Measurements from ENCODE around the gene DEFB108B.
"Not testable (repeated sequence)": the region's sequence is repeated elsewhere in the genome, so short reads cannot be mapped to it uniquely, and the experiment has no call there.

DEFB108B gene

DNA sequence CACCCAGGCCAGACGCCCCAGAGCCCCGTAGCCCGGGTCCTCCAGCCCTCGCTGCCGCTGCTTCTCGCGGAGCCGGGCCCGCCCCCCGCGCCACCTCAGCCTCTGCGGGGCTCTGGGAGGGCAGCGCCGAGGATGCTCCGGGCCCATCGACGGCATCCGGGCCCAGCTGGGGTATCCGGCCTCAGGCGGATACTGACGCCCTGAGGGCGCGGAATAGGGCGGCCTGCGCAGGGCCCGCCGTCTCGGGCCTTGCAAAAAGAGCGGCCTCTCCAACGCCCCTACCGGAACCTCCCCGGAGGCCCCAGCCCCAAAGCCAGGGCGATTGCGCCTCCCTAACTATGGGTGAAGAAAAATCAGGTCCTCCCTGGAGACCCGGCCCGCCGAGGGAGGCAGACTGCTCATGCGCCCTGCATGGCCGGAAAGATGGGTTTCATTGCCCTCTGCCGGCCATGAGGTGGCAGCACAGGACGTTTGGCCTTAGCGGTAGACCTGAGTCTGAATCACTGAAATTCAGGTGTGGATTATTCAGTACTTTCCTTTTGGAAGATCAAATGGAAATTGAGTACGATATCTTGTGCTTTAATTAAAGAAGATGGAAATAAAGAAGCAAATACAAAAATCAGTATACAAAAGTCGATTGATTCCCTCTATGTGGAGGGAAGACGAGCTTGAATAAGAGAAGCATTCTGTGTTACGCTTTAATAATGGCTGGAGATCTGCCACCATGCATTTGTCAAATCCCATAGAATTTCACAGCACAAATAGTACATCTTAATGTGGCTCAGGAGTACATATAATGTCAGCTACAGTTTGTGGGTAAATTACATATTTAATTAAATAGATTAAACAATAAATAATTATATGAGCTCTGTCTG is 19.3 kb upstream of the DEFB108B start:
- peak; percentile 61 to 71 for DNase-seq (ENCODE audit: low read depth in 1 of 2, low spot score in 1 of 2)

DNA sequence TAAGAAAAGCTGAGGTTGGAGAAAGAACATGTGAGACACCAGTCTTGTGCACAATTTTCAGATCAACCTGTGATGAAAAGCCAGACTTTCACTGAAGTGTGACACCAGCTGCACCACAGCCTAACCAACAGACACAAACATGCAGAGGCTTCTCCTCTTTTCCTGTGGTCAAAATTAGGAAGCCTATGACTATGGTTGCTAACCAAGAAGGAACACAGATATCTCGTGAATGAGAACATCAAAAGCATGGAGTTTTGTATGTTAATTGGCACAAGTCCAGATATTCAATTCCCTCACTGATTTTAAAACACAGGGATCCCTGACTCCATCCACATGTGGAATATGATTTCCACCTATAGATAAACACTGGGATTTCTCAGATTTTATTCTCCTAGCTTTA is 11.5 kb upstream of the DEFB108B start:
- DNase-seq (ENCODE audit: low read depth in 1 of 2, low spot score in 1 of 2), result not testable (repeated sequence)

DNA sequence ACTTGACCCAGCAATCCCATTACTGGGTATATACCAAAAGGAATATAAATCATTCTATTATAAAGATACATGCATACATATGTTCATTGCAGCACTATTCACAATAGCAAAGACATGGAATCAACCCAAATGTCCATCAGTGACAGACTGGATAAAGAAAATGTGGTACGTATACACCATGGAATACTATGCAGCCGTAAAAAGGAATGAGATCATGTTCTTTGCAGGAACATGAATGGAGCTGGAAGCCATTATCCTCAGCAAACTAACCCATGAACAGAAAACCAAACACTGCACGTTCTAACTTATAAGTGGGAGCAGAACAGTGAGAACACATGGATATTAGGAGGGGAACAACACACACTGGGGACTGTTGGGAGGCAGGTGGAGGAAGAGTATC is 3.8 kb upstream of the DEFB108B start:
- not testable (repeated sequence) for DNase-seq (ENCODE audit: low read depth in 1 of 2, low spot score in 1 of 2)

DNA sequence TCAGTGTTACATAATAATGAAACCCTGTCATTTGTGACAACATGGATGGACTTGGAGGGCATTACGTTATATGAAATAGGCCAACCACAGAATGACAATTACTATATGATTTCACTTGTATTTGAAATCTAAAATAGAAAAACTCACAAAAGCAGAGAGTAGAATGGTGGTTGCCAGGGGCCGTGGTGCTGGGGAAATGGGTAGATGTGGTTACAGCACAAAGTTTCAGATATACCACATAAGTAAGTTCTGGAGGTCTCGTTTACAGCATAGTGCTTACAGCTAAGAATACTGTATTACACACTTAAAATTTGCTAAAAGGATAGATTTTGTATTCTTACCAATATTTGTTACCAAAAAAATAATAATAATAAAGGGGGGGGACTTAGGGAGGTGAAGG is 3.3 kb upstream of the DEFB108B start:
- not testable (repeated sequence) for DNase-seq (ENCODE audit: low read depth in 1 of 2, low spot score in 1 of 2)

DNA sequence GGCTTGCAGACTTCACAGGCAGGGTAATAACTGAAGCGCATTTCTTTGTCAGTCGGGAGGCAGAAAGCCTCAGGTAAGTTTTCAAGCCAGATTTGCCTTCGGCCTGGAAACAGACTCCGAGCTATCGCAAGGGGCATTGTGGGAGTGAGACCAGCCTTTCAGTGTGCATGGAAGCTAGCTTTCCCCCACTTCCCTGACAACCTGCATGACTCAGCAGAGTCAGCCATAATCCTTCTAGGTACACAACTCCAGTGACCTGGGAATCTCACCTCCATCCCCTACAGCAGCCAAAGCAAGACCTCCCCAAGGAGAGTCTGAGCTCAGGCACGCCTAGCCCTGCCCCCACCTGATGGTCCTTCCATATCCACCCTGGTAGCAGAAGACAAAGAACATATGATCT is 9.7 kb downstream of the DEFB108B start:
- not testable (repeated sequence) for DNase-seq (ENCODE audit: low read depth in 1 of 2, low spot score in 1 of 2)

DNA sequence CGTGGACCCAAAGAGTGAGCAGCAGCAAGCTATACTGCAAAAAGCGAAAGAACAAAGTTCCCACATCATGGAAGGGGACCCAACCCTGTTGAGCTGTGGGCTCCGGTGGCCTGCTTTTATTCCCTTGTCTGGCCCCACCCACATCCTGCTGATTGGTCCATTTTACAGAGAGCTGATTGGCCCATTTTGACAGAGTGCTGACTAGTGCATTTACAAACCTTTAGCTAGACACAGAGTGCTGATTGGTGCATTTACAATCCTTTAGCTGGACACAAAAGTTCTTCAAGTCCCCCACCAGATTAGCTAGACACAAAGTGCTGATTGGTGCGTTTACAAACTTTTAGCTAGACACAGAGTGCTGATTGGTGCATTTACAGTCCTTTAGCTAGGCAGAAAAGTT is 10.4 kb downstream of the DEFB108B start:
- not testable (repeated sequence) for DNase-seq (ENCODE audit: low read depth in 1 of 2, low spot score in 1 of 2)

DNA sequence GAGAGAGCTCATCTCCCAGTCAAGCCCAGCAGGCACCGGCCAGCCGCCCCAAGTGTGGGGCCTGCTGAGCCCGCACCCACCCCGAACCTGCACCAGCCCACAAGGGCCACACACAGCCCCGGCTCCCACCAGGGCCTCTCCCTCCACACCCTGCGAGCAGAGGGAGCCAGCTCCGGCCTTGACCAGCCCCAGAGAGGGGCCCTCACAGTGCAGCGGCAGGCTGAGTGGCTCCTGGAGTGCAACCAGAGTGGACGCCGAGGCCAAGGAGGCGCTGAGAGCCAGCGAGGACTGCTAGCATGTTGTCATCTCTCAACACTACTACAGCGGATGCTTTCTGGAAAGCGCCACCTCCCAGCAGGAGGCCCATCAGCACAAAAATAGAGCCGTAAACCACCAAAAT is 10.9 kb downstream of the DEFB108B start:
- no peak for DNase-seq (ENCODE audit: low read depth in 1 of 2, low spot score in 1 of 2)

DNA sequence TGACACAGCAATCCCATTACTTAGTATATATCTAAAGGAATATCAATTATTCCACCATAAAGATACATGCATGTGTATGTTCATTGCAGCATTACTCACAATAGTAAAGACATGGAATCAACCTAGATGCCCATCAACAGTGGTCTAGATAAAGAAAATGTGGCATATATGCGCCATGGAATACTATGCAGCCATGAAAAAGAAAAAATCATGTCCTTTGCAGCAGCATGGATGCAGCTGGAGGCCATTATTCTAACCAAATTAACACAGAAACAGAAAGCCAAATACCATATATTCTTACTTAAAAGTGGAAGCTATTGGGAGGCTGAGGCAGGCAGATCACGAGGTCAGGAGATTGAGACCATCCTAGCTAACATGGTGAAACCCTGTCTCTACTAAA is 20.9 kb downstream of the DEFB108B start:
- DNase-seq (ENCODE audit: low read depth in 1 of 2, low spot score in 1 of 2), result not testable (repeated sequence)

DNA sequence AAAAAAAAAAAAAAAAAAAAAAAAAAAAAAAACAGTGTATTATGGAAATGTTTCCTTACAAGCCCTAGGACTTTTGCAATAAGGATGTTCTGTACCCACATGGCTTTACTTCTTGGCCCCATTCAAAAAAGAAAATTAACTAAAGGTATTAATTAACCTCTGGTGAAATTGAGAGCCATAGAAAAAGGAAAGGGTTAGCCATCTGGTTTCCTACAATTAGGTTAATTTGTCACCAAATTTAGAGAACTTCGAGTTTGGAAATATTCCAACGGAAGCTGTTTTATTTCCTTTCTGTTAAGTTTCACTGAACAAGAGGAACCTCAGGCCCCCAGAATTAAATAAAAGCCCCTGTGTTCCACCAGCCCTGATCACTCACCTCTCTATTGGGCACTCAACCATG is 22.9 kb downstream of the DEFB108B start:
- DNase-seq (ENCODE audit: low read depth in 1 of 2, low spot score in 1 of 2), result not testable (repeated sequence)

DNA sequence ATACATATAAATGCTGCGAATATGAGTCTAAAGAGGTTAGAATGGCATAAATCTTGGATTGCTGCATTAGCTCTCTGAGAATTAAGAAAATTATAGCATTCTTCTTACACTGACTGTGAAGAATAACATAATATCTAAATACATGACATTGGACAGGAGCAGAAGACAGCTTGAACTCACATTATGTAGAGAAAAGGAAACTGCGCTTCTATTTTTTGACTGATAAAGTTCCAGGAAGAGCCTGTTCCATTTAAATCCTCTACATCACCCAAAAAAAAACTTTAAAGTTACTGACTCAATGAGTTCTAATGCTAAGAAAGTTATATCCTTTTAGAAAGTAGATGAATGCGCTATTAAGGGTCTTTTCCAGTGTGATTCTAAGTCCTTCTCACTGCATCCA is 27.8 kb downstream of the DEFB108B start:
- not testable (repeated sequence) for DNase-seq (ENCODE audit: low read depth in 1 of 2, low spot score in 1 of 2)

DNA sequence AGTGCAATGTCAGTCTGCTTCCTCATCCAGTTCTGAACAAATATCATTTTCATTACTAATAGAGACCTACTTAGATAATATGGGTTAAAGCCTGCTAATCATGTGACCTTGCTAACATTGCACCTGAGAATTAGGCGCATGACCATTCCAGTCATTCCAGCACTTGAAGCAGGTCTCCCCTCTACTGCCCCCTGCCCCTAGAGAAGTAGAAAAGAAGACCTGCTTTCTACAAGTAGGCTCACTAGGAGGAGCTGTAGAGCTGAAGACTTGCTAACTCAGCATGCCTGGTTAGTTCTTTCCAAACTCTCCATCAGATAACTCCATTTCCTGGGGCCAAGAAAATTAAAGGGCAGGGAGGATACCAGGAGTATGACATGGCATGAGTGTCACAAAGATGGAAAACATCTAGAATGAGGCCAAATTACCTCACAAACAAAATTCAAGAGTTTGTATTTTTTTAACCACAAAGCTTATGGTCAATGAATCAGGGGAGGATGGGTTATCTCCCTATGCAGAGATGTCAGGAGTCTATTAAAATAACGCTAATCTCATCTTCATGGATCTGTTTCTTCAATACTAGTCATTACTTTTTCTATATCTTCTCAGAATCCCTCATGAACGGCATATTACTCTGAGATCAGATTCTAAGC is 31.1 kb downstream of the DEFB108B start:
- peak in 1 of 2 donors; percentile 6 for DNase-seq (ENCODE audit: low read depth in 1 of 2, low spot score in 1 of 2)

DNA sequence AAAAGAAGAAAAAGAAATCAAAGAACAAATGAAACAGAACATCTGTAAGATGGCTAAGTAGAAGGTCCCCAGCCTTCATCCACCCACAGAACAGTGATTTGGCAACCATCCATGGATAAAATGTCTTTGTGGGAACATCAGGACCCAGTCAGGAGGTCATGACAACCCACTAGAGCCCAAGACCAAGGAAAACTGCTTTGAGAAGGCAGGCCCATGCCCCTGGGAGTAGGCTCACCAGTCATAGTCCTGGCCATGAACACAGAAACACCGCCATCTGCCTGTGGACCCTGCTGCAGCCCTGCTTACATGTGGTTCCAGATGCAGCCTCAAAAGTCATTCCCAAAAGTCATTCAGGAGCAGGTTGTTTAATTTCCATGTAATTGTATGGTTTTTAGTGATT is 34.2 kb downstream of the DEFB108B start:
- not testable (repeated sequence) for DNase-seq (ENCODE audit: low read depth in 1 of 2, low spot score in 1 of 2)

DNA sequence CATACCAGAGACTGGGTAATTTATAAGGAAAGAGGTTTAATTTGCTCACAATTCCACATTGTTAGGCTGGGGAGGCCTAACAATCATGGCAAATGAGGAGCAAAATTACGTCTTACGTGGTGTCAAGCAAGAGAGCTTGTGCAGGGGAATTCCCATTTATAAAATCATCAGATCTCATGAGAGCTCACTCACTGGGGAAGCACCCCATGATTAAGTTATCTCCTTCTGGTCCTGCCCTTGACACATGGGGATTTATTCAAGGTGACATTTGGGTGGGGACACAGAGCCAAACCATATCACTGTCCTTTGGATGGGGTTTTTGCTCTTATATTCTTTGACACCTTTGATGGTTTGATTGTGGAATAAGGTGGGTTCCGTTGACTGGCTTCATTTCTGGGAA is 36.9 kb downstream of the DEFB108B start:
- DNase-seq (ENCODE audit: low read depth in 1 of 2, low spot score in 1 of 2), result not testable (repeated sequence)

DNA sequence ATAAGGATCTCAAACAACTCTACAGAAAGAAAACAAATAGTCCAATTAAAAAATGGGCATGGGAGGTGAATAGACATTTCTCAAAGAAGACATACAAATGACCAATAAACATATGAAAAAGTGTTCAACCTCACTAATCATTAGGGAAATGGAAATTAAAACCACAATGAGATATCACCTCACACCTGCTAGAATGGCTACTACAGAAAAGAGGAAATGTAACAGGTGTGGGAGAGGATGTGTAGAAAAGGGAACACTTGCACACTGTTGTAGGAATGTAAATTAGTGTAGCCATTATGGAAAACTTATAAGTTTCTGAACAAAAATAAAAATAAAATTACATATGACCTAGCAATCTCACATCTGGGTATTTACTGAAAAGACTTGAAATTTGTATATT is 37.7 kb downstream of the DEFB108B start:
- not testable (repeated sequence) for DNase-seq (ENCODE audit: low read depth in 1 of 2, low spot score in 1 of 2)

DNA sequence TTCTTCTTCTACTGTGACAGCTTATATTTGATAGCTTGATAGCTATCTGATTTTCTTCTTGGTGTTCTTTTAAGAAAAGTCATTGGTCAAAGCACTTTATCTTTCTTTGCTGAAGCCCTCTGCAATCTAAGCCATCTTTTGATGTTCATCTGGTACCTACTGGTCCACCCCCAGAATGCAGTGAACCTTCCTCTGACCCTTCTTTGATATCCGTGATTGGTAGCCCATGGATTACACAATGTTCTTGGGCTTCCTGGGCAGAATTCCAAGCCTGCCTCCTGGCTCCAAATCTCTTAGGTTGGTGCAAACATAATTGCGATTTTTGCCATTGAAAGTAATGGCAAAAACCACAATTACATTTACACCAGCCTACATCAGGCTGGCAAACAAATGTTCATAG is 43.3 kb downstream of the DEFB108B start:
- not testable (repeated sequence) for DNase-seq (ENCODE audit: low read depth in 1 of 2, low spot score in 1 of 2)

DNA sequence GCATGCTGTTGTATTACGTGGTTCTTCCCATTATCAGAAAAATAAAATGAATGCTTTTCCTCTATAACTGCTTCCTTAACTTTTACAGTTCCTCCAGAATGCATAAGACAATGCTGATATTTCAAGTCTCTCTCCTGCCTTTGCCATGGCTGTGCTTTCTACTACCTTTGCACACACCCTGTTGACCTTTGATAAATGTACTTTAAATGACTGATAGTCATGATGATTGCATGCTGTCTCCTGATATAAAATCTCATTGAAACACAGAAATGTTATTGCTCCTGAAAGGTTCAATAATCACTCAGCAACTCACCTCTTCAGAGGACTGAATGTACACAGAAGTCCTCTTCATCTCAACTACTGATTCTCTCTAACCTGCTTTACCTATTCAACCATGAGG is 45.1 kb downstream of the DEFB108B start, which contains the start of gene DEFB131B:
TSS of gene DEFB131B (plus strand) at position 395 of the 400 bp plus-strand sequence. CDS start at position 395, 0 bp downstream.
- not testable (repeated sequence) for DNase-seq (ENCODE audit: low read depth in 1 of 2, low spot score in 1 of 2)

DNA sequence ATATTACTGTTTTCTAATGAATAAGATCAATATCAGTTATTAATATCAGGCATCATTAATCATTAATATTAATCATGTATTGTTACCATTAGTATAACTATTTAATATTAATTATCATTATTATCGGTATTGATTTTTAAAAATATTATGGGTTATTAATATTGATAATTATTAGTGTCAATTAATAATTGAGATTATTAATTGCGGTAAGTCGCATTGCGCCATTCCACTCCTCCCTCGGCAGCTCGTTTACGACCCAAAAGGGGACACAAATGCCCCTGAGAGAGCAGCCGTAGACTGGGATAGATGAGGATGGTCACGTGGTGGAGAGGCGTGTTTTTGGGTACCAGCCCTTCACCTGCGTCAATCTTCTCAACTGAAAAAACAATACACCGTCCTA is 52.8 kb downstream of the DEFB108B start:
- not testable (repeated sequence) for DNase-seq (ENCODE audit: low read depth in 1 of 2, low spot score in 1 of 2)
